GM21381 (cell line): ENCODE measurements around the gene SMPD3.

ENCODE experiments used
- ATAC-seq: cut with Tn5 transposase; IDR thresholded peaks from one replicate; pipeline ENCODE4 v1.9.1; 2021; ENCODE audit warnings: mild to moderate bottlenecking, moderate library complexity; ENCODE audit not compliant: unreplicated experiment

SMPD3 gene

DNA sequence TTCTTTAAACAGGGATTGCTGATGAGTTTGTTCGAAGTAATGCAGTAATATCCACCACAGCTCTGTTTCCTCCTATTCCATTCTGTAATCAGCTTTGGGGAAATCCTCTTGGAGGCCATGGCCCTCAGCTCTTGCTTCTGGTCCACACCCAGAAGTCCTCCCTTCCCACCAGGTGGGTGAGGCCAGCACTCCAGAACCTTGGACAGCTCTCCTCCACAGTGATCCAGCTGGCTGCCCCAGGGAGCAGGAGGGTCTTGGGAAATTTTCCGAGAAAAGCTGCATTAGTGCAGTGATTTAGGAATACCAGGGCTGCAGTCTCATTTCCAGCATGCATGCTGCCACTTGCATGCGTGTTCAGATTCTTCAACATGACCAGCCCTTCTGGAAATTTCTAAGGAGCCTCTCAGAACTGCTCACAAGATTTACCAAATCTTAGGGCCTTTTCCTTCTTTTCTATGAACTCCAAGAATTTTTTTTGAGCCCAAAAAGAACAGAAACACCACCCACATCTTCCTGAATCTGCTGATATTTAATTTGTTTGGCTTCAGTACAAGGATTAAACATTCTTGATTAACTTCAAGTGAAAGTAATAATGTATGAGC, 4.2 kb downstream of the SMPD3 start:
- ATAC-seq, result no peak

DNA sequence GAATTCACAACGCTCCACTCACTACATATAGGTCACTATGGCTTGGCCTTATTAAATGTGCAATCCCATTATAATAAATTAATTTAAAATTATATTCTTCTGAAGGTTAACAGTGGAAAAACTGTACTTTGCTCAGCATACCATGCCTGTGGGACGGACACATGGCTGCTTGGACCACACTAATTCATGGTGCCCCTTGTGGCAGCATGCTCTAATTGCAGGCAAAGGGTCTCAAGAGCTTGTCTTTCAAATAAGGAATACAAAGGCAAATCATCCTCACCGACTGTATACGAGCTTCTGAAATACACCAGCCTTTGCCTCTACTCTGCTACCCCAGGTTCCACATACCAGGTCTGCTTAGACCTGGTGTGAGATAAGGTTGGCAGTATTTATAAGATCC, 11.7 kb downstream of the SMPD3 start:
- no peak for ATAC-seq

DNA sequence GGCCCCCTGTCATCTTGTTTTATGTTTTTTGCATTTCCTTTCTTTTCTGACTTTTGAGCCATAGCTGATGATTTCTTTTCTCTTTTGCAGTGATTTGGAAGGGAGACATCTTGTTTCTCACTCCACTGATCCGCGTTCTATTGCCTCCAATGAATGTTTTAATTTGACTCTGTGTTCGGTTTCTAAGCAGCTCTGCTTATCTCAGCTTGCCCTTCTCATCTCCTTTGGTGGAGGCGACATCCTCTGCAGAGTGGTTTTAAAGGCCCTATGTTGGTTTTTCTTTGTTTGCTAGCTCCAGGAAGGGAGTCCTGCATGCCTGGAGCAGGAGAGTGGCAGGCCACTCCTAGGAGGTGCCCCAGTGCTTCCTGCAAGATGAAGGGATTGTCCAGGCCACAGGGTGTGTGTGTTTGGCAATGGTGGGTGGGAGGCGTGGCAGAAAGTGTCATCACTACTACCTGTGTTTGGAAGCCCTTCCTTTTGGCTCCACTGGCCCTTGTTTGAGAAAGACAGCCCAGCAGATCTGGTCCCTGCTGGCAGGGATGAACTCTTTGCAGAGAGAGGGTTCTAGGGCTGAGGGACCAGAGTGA, 13.6 kb downstream of the SMPD3 start:
- ATAC-seq, result no peak

DNA sequence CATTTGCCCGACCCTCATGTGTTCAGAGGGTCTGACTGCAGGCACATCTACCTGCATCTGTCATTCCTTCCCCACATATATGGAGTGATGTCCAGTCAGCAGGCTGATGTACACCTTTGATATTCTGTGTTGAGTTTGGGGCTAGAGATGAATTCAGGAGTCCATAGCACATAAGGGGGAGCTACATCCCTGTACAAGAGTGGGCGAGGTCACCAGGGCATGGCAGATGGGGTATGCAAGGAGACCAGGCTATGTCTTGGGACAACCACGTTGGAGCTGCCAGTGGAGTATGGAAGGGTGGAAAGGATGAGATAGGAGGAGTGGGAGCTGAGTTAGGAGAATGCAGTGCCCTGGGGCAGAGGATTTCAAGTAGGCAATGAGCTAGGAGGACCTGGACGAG, 15.0 kb downstream of the SMPD3 start:
- no peak for ATAC-seq

DNA sequence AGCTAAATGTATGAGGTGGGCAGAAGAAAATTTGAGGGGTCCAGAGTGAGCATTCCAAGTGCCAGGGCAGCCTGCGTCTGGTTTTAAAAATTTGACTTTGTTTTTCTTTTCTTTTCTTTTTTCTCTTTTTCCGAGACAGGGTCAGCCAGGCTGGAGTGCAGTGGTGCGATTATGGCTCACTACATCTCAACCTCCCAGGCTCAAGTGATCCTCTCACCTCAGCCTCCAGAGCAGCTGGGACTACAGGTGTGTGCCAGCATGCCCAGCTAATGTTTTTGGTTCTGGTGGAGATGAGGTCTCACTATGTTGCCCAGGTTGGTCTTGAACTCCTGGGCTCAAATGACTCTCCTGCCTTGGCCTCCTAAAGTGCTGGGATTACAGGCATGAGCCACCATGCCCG, 15.6 kb downstream of the SMPD3 start:
- ATAC-seq, result no peak

- ATAC-seq, result no peak
These were observed 19.0 kb downstream of the SMPD3 start for GRCh38 chr16:68429076-68429854.

DNA sequence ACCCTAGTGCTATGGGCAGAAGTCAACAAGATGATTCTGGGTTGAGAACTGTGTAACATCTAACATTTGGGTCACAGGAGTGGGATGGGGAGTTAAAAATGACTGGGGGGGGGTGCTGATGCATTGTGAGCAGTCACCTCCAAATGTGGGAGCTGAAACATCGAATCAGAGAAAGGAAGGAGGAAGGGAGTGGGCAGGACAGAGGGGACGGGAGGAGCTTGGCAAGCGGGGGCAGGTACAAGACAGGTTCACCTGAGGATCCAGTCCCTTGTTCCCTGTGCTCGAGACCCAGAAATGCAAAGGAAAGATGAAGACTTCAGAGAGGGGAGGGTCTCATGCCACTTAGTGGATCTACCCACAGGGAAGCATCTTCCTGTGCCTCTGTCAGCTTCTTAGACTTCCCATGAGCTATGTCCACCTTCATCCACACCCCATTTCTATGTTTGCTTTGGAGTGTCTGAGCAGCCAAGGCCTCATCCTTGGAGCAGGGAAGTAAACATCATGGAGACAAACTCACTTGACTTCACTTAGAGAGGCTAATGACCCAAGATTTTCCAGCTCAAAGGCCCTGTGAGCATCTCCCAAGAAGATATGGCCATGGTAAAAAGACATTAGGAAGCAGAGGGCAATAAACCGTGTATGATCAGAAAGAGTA, 20.5 kb downstream of the SMPD3 start:
- no peak for ATAC-seq

DNA sequence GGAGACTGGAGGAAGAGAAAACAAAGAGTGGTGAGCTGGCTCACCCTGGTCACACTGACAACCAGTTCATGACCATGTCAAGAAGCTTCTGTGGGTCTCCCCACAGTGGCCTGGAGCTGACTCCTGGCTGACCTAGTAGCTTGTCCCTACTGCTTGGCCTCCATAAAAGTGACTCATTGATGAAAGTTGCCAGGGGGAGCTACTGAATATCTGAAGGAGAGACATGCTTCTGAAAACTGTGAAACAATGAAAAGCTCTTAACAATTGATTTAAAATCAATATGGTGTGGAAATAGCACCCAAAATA, 22.0 kb downstream of the SMPD3 start:
- ATAC-seq, result no peak

GRCh38 chr16:68425498-68426346, 22.6 kb downstream of the SMPD3 start:
- ATAC-seq, result no peak

- ATAC-seq, result no peak
These were observed 24.5 kb downstream of the SMPD3 start for GRCh38 chr16:68423771-68424170.

DNA sequence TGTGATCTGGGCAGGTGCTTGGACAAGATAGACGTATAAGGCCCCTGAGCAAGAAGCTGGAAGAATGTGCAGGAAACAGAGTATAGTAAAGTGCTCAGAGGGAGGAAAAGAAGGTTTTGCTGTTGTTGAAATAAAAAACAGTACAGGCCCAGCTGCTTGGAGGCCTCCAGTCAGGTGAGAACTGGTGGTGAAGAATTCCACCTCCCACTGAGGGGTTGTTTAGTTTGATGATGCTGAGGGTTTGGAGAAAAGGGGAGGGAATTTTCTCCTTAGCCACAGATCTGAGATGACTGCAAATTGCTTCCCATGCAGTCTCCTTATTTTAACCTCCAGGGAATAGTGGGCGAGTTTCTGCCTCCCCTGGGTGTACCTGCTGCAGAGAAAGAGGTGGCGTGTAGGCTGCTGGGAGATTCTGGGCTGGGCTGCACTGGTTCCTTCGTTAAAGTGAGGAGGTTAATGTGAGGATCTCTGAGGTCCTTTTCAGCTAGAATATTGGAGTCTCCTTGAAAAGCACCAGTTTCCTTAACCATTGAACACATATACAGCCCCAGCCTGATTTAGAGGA, 25.8 kb downstream of the SMPD3 start:
- ATAC-seq, result no peak

GRCh38 chr16:68421076-68421475, 27.2 kb downstream of the SMPD3 start:
- no peak for ATAC-seq

DNA sequence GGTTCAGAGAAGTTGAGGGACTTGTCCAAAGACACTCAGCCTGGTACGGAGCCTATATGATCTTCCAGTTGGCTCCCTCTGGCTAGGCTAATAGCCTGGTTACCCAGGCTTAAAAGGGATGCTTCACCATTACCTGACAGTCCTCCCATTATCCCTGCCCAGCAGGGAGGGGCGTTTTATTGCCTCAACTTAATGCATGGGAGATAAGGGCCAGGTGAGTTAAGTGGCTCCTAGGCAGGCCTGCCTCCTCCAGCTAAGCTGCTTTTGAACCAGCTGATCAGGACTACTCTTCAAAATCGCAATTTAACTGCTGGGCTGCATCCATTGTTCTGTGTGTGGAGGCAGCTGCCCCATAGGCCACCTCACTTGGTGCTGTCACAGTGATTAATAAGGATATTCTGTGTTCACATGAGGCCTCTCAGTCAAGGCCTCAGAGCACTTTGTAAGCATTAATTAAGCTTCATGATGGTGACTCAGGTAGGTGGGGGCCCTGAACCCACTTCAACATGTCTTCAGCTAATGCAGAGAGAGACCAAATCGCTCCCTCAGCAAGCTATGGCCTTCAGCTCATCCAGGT, 27.9 kb downstream of the SMPD3 start:
- ATAC-seq, result no peak

DNA sequence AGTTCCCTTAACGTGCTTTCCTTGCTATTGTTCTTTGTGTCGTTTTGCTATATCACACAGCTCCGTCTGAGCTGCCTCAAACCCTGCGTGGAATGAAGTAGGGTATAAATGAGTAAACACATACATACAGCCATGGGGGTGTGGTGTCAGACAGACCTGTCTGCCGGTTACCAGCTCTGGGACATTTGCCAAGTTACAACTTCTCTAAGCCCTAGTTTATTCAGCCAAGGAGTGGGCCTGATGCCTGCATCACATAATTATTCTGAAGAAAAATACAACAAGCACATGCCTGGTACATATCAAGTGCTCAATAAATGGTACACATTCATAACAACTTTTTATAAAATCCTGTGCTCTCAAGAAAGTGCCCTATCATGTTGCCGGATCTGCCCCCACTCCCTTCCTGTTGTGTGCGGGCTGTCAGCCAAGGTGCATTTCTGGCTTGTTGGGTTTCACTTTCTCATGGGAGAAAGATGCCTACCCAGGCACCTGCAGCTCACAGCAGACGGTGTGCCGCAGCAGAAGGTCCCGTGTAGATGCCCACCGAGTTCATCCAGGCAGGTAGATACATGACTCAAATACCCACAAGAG, 30.5 kb downstream of the SMPD3 start:
- ATAC-seq, result peak; percentile 72

DNA sequence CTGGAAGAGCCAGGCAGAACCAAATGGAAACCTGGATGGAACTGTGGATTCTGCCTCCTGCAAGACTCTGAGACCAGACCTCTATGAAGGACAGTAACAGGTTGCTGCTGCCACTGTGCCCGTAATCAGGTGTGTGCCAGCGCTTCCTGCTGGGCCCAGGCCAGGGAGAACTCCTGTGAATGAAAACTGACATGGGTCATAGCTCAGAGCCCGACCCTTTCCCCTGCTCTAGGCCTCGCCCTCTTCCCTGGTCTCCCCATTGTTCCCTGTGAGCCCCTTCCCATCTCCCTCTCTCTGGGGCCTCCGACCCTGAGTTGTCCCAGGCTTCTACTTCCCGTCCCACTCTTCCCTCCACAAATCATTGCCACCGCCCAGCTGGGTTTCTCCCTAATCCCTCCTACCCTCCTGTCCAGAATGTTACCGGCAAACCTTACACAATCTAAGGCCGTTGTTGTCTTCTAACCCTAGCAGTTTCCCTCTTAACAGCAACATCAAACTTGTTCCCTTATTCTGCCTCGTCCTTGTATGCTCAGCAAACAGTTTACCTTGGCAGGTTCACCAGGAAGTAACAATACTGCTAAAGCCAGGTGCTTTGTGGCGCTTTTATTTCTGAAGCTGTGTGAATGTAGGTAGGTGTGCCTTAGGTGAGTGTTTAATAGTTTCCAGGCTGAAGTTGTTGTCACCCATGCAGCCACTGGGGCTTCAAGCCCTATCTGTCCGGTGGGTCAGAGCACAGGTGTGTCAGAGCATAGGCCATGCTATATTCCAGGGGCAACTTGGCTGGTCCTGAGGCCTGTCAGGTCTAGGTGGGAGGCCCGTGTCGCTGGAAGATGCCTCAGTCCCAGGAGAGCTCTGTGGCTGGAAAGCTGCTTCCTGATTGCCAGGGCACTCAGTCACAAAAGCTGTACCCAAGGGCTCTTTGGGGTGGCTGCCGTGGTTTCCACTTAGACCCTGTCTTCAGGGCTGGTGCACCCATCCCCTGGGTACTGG, 32.0 kb downstream of the SMPD3 start:
- no peak for ATAC-seq

DNA sequence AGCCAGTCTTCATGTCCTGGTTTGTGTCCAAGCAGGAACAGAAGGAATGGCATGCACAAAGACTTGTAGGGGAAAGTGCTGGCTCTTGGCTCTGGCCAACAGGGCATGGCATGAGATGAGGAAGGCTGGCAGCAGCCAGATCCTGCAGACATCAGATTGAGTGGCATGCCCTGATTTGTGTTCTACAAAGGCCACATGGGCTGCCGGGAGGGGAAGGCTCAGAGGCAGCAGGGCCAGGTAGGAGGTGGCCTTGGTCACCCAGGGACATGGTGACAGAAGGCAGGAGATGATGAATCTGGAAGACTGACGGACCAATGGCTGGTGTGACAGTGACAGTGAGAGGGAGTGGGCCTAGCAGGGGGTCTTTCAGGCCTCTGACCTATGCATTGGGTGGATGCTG, 33.7 kb downstream of the SMPD3 start:
- no peak for ATAC-seq

DNA sequence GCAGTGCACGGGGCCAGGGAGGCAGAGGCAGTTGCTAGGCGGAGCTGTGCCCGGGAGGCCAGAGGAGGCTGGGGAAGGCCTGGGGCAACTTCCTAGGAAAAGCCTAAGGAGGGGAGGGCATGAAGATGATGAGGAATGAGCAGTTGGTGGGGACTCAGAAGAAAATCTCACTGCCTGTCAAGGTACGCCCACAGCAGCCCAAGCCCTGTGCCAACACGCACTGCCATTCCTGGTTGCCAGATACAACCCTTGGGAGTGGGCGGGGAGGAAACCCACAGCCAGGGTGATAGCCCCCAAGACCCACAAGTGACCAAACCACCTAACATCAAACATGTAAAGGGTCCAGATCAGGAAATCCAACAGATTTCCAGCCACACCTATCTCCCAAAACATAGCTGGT, 36.2 kb downstream of the SMPD3 start:
- ATAC-seq, result no peak

DNA sequence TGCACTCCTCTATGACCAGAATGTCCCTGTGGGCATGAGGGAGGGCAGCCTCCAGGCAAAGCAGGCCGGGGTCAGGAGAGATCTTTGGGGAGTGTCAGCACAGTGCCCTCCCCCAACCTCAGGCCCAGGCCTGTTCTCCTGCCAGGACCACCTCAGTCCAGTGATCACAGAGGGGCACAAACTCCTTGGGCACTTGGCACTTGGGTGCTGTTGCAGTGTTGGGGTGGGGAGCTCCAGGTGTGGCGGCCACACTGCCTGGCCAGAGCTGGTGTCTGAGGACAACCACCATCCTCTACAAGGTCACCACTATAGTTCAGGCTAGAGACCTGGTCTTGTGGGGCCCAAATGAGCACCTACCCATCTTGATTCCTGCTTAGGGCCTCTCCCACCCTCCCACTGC, 37.2 kb downstream of the SMPD3 start:
- ATAC-seq, result no peak

GRCh38 chr16:68408967-68409366, 39.3 kb downstream of the SMPD3 start:
- no peak for ATAC-seq
